ENCODE results near the gene APCS. TPM values are rescaled to one million over a fixed set of nuclear protein-coding genes. Genes with fewer than 3 reads are reported as not detected.

The APCS gene
- total RNA-seq, 2 donors from 2014 or later = not detected

- intact Hi-C loops (cut with DNase I) = no loop called here
- 86% methylated on average over 3 of the region's 3 CpGs for WGBS
- TF ChIP-seq POLR2A (IDR thresholded peaks at IDR 0.05) (no peak), POLR2AphosphoS5 (IDR thresholded peaks at IDR 0.05) (no peak), CTCF (IDR thresholded peaks at IDR 0.05) (no peak)
- no peak for DNase-seq (ENCODE audit: low spot score)
- Histone ChIP-seq H3K4me1 (replicated peaks) (no peaks in the 10 kb centered on the region), H3K36me3 (no peaks in the 10 kb centered on the region), H3K27ac (no peak overlapping the region), H3K27me3 (replicated peaks; ENCODE audit: insufficient read depth) (no peaks in the 10 kb centered on the region), H3K9me3 (no peaks in the 10 kb centered on the region), H3K4me3 (no peak overlapping the region)
Measured at GRCh38 chr1:159600894-159601293, 13.3 kb downstream of the APCS start.

GRCh38 chr1:159602501-159602999 is 14.9 kb downstream of the APCS start:
- no peak for DNase-seq (ENCODE audit: low spot score)
- Histone ChIP-seq H3K27ac (no peak overlapping the region), H3K9me3 (no peaks in the 10 kb centered on the region), H3K36me3 (no peaks in the 10 kb centered on the region), H3K27me3 (replicated peaks; ENCODE audit: insufficient read depth) (no peaks in the 10 kb centered on the region), H3K4me1 (replicated peaks) (no peaks in the 10 kb centered on the region), H3K4me3 (no peak overlapping the region)
- 68% methylated on average over 5 of the region's 5 CpGs for WGBS
- TF ChIP-seq CTCF (IDR thresholded peaks at IDR 0.05) = no peak
- TF ChIP-seq POLR2AphosphoS5 (IDR thresholded peaks at IDR 0.05) = no peak
- TF ChIP-seq POLR2A (IDR thresholded peaks at IDR 0.05) = no peak
- intact Hi-C loops (cut with DNase I) = no loop called here

- Histone ChIP-seq H3K4me1 (replicated peaks) (no peaks in the 10 kb centered on the region), H3K27me3 (replicated peaks; ENCODE audit: insufficient read depth) (no peaks in the 10 kb centered on the region), H3K36me3 (no peaks in the 10 kb centered on the region), H3K4me3 (no peak overlapping the region), H3K9me3 (no peaks in the 10 kb centered on the region), H3K27ac (no peak overlapping the region)
- WGBS = 77% methylated on average over 8 of the region's 8 CpGs
- intact Hi-C loops (cut with DNase I) = no loop called here
- no peak for TF ChIP-seq CTCF (IDR thresholded peaks at IDR 0.05)
- no peak for TF ChIP-seq POLR2A (IDR thresholded peaks at IDR 0.05)
- TF ChIP-seq POLR2AphosphoS5 (IDR thresholded peaks at IDR 0.05) = no peak
- DNase-seq (ENCODE audit: low spot score) = no peak
Measured at GRCh38 chr1:159612211-159612885, 24.7 kb downstream of the APCS start.

- Histone ChIP-seq H3K9me3 (no peaks in the 10 kb centered on the region), H3K27ac (no peak overlapping the region), H3K4me1 (replicated peaks) (no peaks in the 10 kb centered on the region), H3K4me3 (no peak overlapping the region), H3K27me3 (replicated peaks; ENCODE audit: insufficient read depth) (no peaks in the 10 kb centered on the region), H3K36me3 (no peaks in the 10 kb centered on the region)
- DNase-seq (ENCODE audit: low spot score) = no peak
- TF ChIP-seq POLR2A (IDR thresholded peaks at IDR 0.05) (no peak), POLR2AphosphoS5 (IDR thresholded peaks at IDR 0.05) (no peak), CTCF (IDR thresholded peaks at IDR 0.05) (no peak)
- intact Hi-C loops (cut with DNase I) = no loop called here
Measured at GRCh38 chr1:159632922-159633321, 45.3 kb downstream of the APCS start.

Other genes starting within 250 kb of the APCS start
- gene OR10J4, start 155.6 kb upstream of the APCS start, total RNA-seq = not detected
- gene OR10J1, start 148.1 kb upstream of the APCS start, total RNA-seq = not detected
- not detected for gene OR10J5, start 51.8 kb upstream of the APCS start, total RNA-seq
- gene CRP, start 126.8 kb downstream of the APCS start, total RNA-seq = under 1 TPM in 1 of 2 donors, not detected in 1; 0.55 TPM
- 10 to 100 TPM; 79.3 to 85.0 TPM for gene DUSP23, start 193.1 kb downstream of the APCS start, total RNA-seq
- not detected for gene FCRL6, start 214.5 kb downstream of the APCS start, total RNA-seq
- gene SLAMF8, start 239.0 kb downstream of the APCS start, total RNA-seq = 1 to 10 TPM; 1.1 to 1.2 TPM

Measured in prostate gland (tissue), 2 donors.